Endothelial cell of hepatic sinusoid (primary cell): Measurements from ENCODE around the gene RC3H2.

Experiments
- in situ Hi-C: cut with HindIII; loops from 2 replicates; pipeline ENCODE4 v1.10.0; 2017; ENCODE audit warnings: low sequenced_read_pairs

RC3H2 gene

GRCh38 chr9:122904823-122905710, at the start of gene RC3H2:
TSS of gene RC3H2 (minus strand) at chr9:122905359. CDS start at chr9:122897509, 7,850 bp downstream.
- in situ Hi-C loops: no loop called here

GRCh38 chr9:122954253-122954691, 49.1 kb upstream of the RC3H2 start:
- in situ Hi-C loops: no loop called here

GRCh38 chr9:122951056-122951455, 45.9 kb upstream of the RC3H2 start:
- in situ Hi-C loops: no loop called here

GRCh38 chr9:122950263-122950662, 45.1 kb upstream of the RC3H2 start:
- in situ Hi-C loops: no loop called here

- in situ Hi-C loops: no loop called here
These were observed 44.5 kb upstream of the RC3H2 start for GRCh38 chr9:122949696-122950095.

- in situ Hi-C loops: no loop called here
These were observed 43.2 kb upstream of the RC3H2 start for GRCh38 chr9:122948313-122948712.

GRCh38 chr9:122946461-122947005, 41.4 kb upstream of the RC3H2 start:
- in situ Hi-C loops: no loop called here

GRCh38 chr9:122944960-122945888, 40.1 kb upstream of the RC3H2 start:
- in situ Hi-C loops: no loop called here

GRCh38 chr9:122941582-122942234, 36.5 kb upstream of the RC3H2 start:
- in situ Hi-C loops: no loop called here

GRCh38 chr9:122940749-122941581, 35.8 kb upstream of the RC3H2 start, which contains the start of gene RABGAP1:
TSS of gene RABGAP1 (plus strand) at chr9:122941020. CDS start at chr9:122957060, 16,040 bp downstream.
- in situ Hi-C loops: no loop called here

- in situ Hi-C loops: no loop called here
These were observed 35.2 kb upstream of the RC3H2 start for GRCh38 chr9:122940454-122940748.

- in situ Hi-C loops: no loop called here
These were observed 34.4 kb upstream of the RC3H2 start for GRCh38 chr9:122939601-122940000.

GRCh38 chr9:122936883-122937282, 31.7 kb upstream of the RC3H2 start:
- in situ Hi-C loops: no loop called here

- in situ Hi-C loops: no loop called here
These were observed 31.3 kb upstream of the RC3H2 start for GRCh38 chr9:122936464-122936863.

GRCh38 chr9:122931226-122932121, 26.3 kb upstream of the RC3H2 start, which contains the start of gene ZBTB26:
TSS of gene ZBTB26 (minus strand) at chr9:122931512. CDS start at chr9:122919934, 11,578 bp downstream.
- in situ Hi-C loops: no loop called here

- in situ Hi-C loops: no loop called here
These were observed 25.5 kb upstream of the RC3H2 start for GRCh38 chr9:122930541-122931225.

GRCh38 chr9:122929796-122930354, 24.7 kb upstream of the RC3H2 start:
- in situ Hi-C loops: no loop called here

- in situ Hi-C loops: no loop called here
These were observed 18.8 kb upstream of the RC3H2 start for GRCh38 chr9:122923947-122924346.
